Measurements from ENCODE around the gene UBR4. TPM values are rescaled to one million over a fixed set of nuclear protein-coding genes. Genes with fewer than 3 reads are reported as not detected.

Gene UBR4
- total and polyA plus RNA-seq, 2 experiments from 2014 or later = 111 to 230 TPM

DNA sequence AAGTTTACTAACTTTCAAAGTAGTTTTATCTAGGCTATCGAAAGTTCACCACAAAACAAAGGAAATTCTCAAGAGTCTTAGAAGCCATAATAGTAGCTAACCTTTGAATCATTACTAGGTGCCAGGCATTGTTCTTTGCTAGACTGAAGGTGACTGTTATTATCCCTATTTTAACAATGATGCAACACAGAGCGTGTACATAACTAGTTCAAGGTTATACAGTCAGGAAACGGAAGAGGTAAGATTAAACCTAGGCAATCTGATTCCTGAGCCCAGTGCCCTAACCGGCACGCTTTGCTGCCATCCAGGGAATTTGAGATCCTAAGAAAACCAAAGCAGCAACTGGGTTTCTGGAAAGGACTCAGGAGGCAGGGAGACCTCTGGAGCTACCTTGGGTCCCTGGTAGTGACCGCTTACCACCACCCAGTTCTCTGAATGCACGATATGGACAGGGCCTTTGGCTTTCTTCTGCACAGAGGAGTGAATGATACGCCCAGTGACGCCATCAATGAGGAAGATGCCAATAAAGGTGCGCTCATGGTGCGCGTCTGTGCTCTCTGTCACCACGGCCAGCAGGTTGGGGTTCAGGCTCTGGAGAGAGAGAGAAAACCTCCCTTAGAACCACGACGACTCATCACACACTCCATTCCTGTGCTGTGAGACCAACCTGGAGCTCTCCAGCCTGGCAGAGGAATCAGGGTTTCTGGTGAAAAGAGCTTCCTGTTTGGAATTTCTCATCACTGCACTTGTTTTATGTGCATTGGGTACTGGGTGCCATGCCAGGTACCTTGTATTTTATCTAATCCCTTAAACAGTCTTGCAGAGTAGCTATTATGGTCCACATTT, 13.1 kb upstream of the UBR4 start:
- no peak overlapping the region for H3K4me3 Mint-ChIP-seq
- H3K9me3 Mint-ChIP-seq = no peaks in the 10 kb centered on the region

More for the DNA sequence above, 13.1 kb upstream of the UBR4 start:
- Mint-ChIP-seq H3K4me1 (no peaks in the 10 kb centered on the region), H3K27ac (no peak overlapping the region), H3K27me3 (ENCODE audit: insufficient read depth, low read depth, poor library complexity) (peaks cover 3% of the 10 kb centered on the region), H3K36me3 (ENCODE audit: low read depth) (peaks cover 90% of the 10 kb centered on the region)
- no peaks in the 10 kb centered on the region for H3K4me1 ChIP-seq (ENCODE audit: insufficient read depth)
- no peaks in the 10 kb centered on the region for H3F3A ChIP-seq (replicated peaks; ENCODE audit: low read depth)
- H3K79me2 ChIP-seq (replicated peaks; ENCODE audit: insufficient read depth) = no peaks in the 10 kb centered on the region
- peaks cover 19% of the 10 kb centered on the region for H4K20me1 ChIP-seq (replicated peaks; ENCODE audit: insufficient read depth)
- DNase-seq (ENCODE audit: low spot score) (no peak), ATAC-seq (no peak)
- no peak for TF ChIP-seq NANOG (IDR thresholded peaks at IDR 0.05; ENCODE audit: borderline replicate concordance)
- TF ChIP-seq STAT1 (IDR thresholded peaks at IDR 0.05; ENCODE audit: unreplicated experiment) = no peak
- TF ChIP-seq ETS1 (IDR thresholded peaks at IDR 0.05) = no peak
- no peak for TF ChIP-seq CTCF (conservative IDR thresholded peaks at IDR 0.05; ENCODE audit: low read depth in 2 of 2)
- TF ChIP-seq REST (IDR thresholded peaks at IDR 0.05; ENCODE audit: unreplicated experiment) = no peak
- TF ChIP-seq CREB1 (CRISPR knock-in tag; IDR thresholded peaks at IDR 0.05; ENCODE audit: low read depth) = no peak
- no peak for TF ChIP-seq POLR2AphosphoS5 (IDR thresholded peaks at IDR 0.05; ENCODE audit: low read depth)
- no peak for TF ChIP-seq EZH2 (IDR thresholded peaks at IDR 0.05; ENCODE audit: low read depth, unreplicated experiment)
- no peak for TF ChIP-seq ZNF331 (CRISPR knock-in tag; IDR thresholded peaks at IDR 0.05; ENCODE audit: low read depth)
- no peak for TF ChIP-seq JUNB (IDR thresholded peaks at IDR 0.05; ENCODE audit: unreplicated experiment)
- no peak for TF ChIP-seq ZNF462 (CRISPR knock-in tag; IDR thresholded peaks at IDR 0.05)
- TF ChIP-seq ZNF114 (CRISPR knock-in tag; IDR thresholded peaks at IDR 0.05) = no peak
- TF ChIP-seq EZH2phosphoT487 (IDR thresholded peaks at IDR 0.05; ENCODE audit: unreplicated experiment) = no peak
- no peaks in the 10 kb centered on the region for H3K9me2 ChIP-seq (ENCODE audit: insufficient read depth)
- no peaks in the 10 kb centered on the region for H3K27me3 ChIP-seq (ENCODE audit: insufficient read depth)
- no peak overlapping the region for H3K4me2 ChIP-seq
- H3K36me3 ChIP-seq (ENCODE audit: insufficient read depth) = peaks cover 60% of the 10 kb centered on the region
- no peak overlapping the region for H3K27ac ChIP-seq (ENCODE audit: low read depth)
- no peak overlapping the region for H2AFZ ChIP-seq
- H3K4me3 ChIP-seq = no peak overlapping the region

Data from GM23338 (cell line).